KOPT-K1 (cell line): Measurements from ENCODE around the gene SMIM36.
"Not testable (repeated sequence)": the region's sequence is repeated elsewhere in the genome, so short reads cannot be mapped to it uniquely, and the experiment has no call there.

Source experiments
- H3K27ac ChIP-seq: fragments of 200-600 bp; sonication (generic); 2 replicates; pipeline ENCODE4 v1.5.1; 2016; ENCODE audit warnings: antibody characterized with exemption, mild to moderate bottlenecking, low read depth, low read length; ENCODE audit not compliant: poor library complexity, severe bottlenecking
- H3K36me3 ChIP-seq: fragments of 200-600 bp; sonication (generic); 2 replicates; pipeline ENCODE4 v1.5.1; 2017; ENCODE audit warnings: antibody characterized with exemption, mild to moderate bottlenecking, low read length, moderate library complexity; ENCODE audit not compliant: insufficient read depth
- H3K9me3 ChIP-seq: fragments of 200-600 bp; sonication (generic); 2 replicates; pipeline ENCODE4 v1.5.1; 2017; ENCODE audit warnings: antibody characterized with exemption, low read length, mild to moderate bottlenecking; ENCODE audit not compliant: insufficient read depth, poor library complexity, severe bottlenecking

Gene SMIM36

GRCh38 chr17:55524440-55525220 lies 13.4 kb upstream of the SMIM36 start:
- Histone ChIP-seq H3K27ac (no peak overlapping the region), H3K36me3 (no peaks in the 10 kb centered on the region), H3K9me3 (no peaks in the 10 kb centered on the region)

GRCh38 chr17:55523032-55523431 lies 11.8 kb upstream of the SMIM36 start:
- not testable (repeated sequence) for H3K36me3 ChIP-seq, H3K9me3 ChIP-seq, H3K27ac ChIP-seq

GRCh38 chr17:55521186-55521585 lies 9.9 kb upstream of the SMIM36 start:
- no peaks in the 10 kb centered on the region for H3K9me3 ChIP-seq
- no peaks in the 10 kb centered on the region for H3K36me3 ChIP-seq
- H3K27ac ChIP-seq: no peak overlapping the region

GRCh38 chr17:55520402-55520801 lies 9.2 kb upstream of the SMIM36 start:
- H3K36me3 ChIP-seq: no peaks in the 10 kb centered on the region
- no peak overlapping the region for H3K27ac ChIP-seq
- no peaks in the 10 kb centered on the region for H3K9me3 ChIP-seq

GRCh38 chr17:55518510-55518909 lies 7.3 kb upstream of the SMIM36 start:
- no peaks in the 10 kb centered on the region for H3K36me3 ChIP-seq
- no peaks in the 10 kb centered on the region for H3K9me3 ChIP-seq
- H3K27ac ChIP-seq: no peak overlapping the region

GRCh38 chr17:55513885-55514590 lies 2.8 kb upstream of the SMIM36 start:
- no peak overlapping the region for H3K27ac ChIP-seq
- H3K36me3 ChIP-seq: no peaks in the 10 kb centered on the region
- H3K9me3 ChIP-seq: no peaks in the 10 kb centered on the region

GRCh38 chr17:55507669-55508068 lies 3.6 kb downstream of the SMIM36 start:
- not testable (repeated sequence) for H3K9me3 ChIP-seq, H3K36me3 ChIP-seq, H3K27ac ChIP-seq

- not testable (repeated sequence) for H3K27ac ChIP-seq, H3K36me3 ChIP-seq, H3K9me3 ChIP-seq
These were observed 9.6 kb downstream of the SMIM36 start for GRCh38 chr17:55501626-55502025.

- Histone ChIP-seq H3K9me3 (no peaks in the 10 kb centered on the region), H3K36me3 (no peaks in the 10 kb centered on the region), H3K27ac (no peak overlapping the region)
These were observed 11.1 kb downstream of the SMIM36 start for GRCh38 chr17:55500103-55500502.

- Histone ChIP-seq H3K9me3 (no peaks in the 10 kb centered on the region), H3K27ac (no peak overlapping the region), H3K36me3 (no peaks in the 10 kb centered on the region)
These were observed 15.0 kb downstream of the SMIM36 start for GRCh38 chr17:55496094-55496881.

GRCh38 chr17:55495239-55495638 lies 16.0 kb downstream of the SMIM36 start:
- Histone ChIP-seq H3K9me3 (no peaks in the 10 kb centered on the region), H3K27ac (no peak overlapping the region), H3K36me3 (no peaks in the 10 kb centered on the region)

GRCh38 chr17:55492781-55493341 lies 18.4 kb downstream of the SMIM36 start:
- Histone ChIP-seq H3K36me3 (no peaks in the 10 kb centered on the region), H3K27ac (no peak overlapping the region), H3K9me3 (no peaks in the 10 kb centered on the region)

GRCh38 chr17:55490376-55490775 lies 20.9 kb downstream of the SMIM36 start:
- H3K27ac ChIP-seq: no peak overlapping the region
- H3K9me3 ChIP-seq: no peaks in the 10 kb centered on the region
- no peaks in the 10 kb centered on the region for H3K36me3 ChIP-seq

GRCh38 chr17:55487695-55488432 lies 23.4 kb downstream of the SMIM36 start:
- no peaks in the 10 kb centered on the region for H3K36me3 ChIP-seq
- H3K27ac ChIP-seq: no peak overlapping the region
- no peaks in the 10 kb centered on the region for H3K9me3 ChIP-seq
